GM10847 (cell line): ENCODE data around the gene DZANK1.

Source experiments
- POLR2A ChIP-seq: IDR thresholded peaks from 2 replicates; pipeline ENCODE4 v1.6.1; 2011; ENCODE audit not compliant: insufficient read length; ENCODE audit errors: extremely low read depth

DZANK1 gene

GRCh38 chr20:18466894-18467730, at the start of gene DZANK1, which contains the start of gene POLR3F:
TSS of gene DZANK1 (minus strand) at chr20:18467030. CDS start at chr20:18465358, 1,672 bp downstream.
TSS of gene POLR3F (plus strand) at chr20:18467390. CDS start at chr20:18467507, 117 bp downstream.
- TF ChIP-seq POLR2A: peak; percentile 42

- no peak for TF ChIP-seq POLR2A
Measured at GRCh38 chr20:18515973-18516372, 49.1 kb upstream of the DZANK1 start.

GRCh38 chr20:18514127-18514526, 47.3 kb upstream of the DZANK1 start:
- no peak for TF ChIP-seq POLR2A

- no peak for TF ChIP-seq POLR2A
Measured at GRCh38 chr20:18513208-18513607, 46.4 kb upstream of the DZANK1 start.

- no peak for TF ChIP-seq POLR2A
Measured at GRCh38 chr20:18511571-18511970, 44.7 kb upstream of the DZANK1 start.

- TF ChIP-seq POLR2A: peak; percentile 88
Measured at GRCh38 chr20:18507218-18508191, 40.7 kb upstream of the DZANK1 start, which contains the start of gene SEC23B. TSS of gene SEC23B (plus strand) at chr20:18507940. CDS start at chr20:18510836, 2,896 bp downstream.

- no peak for TF ChIP-seq POLR2A
Measured at GRCh38 chr20:18506744-18507143, 39.9 kb upstream of the DZANK1 start.

- no peak for TF ChIP-seq POLR2A
Measured at GRCh38 chr20:18504479-18505060, 37.7 kb upstream of the DZANK1 start.

- TF ChIP-seq POLR2A: no peak
Measured at GRCh38 chr20:18497603-18498002, 30.8 kb upstream of the DZANK1 start.

GRCh38 chr20:18496740-18497592, 30.1 kb upstream of the DZANK1 start, which contains the start of gene RBBP9:
TSS of gene RBBP9 (minus strand) at chr20:18497225. CDS start at chr20:18497167, 58 bp downstream.
- TF ChIP-seq POLR2A: peak; percentile 42

GRCh38 chr20:18496042-18496441, 29.2 kb upstream of the DZANK1 start:
- TF ChIP-seq POLR2A: no peak

GRCh38 chr20:18488301-18488700, 21.5 kb upstream of the DZANK1 start:
- no peak for TF ChIP-seq POLR2A

GRCh38 chr20:18481596-18481995, 14.8 kb upstream of the DZANK1 start:
- TF ChIP-seq POLR2A: no peak

- TF ChIP-seq POLR2A: no peak
Measured at GRCh38 chr20:18477821-18478220, 11.0 kb upstream of the DZANK1 start.
